NOMO-1 treated with dmso at 0.1 percent for 144 hours (cell line): ENCODE data around the gene PPP1CB.
"Not testable (repeated sequence)": the region's sequence is repeated elsewhere in the genome, so short reads cannot be mapped to it uniquely, and the experiment has no call there.

Source experiments
- DNase-seq: peaks from one replicate; lab custom pipeline; 2025; ENCODE audit not compliant: unreplicated experiment; lab: John Stamatoyannopoulos, UW

Gene PPP1CB

DNA sequence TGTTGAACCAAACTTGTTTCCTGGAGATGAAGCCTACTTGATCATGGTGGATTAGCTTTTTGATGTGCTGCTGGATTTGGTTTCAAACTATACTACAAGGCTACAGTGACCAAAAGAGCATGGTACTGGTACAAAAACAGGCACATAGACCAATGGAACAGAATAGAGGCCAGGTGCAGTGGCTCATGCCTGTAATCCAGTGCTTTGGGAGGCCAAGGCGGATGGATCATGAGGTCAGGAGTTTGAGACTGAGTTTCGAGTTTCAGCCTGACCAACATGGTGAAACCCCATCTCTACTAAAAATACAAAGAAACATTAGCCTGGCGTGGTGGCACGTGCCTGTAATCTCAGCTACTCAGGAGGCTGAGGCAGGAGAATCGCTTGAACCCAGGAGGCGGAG lies 9.0 kb upstream of the PPP1CB start:
- not testable (repeated sequence) for DNase-seq

DNA sequence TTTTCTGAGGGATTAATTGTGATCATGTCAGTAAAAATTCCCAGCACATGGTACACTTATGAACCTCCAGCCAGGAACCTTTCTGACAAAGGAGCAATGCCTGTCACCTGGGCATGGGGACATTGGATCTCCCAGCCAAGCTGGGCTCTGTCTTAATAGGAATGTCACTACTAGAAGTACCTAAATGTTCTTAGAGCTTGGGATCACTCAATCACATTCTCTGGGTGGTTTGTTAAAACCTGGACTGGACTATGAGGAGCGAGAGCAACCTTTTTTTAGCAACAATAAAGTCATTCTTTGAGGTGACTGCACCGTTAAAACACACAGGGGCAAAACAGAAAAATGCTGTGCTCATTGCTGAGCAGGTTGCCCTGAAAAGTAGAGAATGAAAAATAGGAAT lies 6.4 kb upstream of the PPP1CB start:
- DNase-seq, result no peak

DNA sequence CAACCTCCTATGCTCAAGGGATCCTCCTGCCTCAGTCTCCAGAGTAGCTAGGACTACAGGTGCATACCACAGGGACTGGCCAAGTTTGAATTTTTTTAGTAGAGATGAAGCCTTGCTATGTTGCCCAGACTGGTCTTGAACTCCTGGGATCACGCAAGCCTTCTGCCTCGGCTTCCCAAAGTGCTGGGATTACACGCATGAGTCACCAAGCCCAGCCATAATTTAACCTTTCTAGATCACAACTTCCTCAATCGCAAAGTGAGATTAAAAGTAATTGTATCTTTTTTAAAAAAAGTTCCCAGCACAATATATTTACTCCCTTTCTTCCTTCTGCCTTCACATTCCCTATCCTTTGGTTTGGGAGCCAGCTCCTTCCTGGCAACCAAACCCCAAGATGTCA lies 5.8 kb upstream of the PPP1CB start:
- DNase-seq, result no peak

DNA sequence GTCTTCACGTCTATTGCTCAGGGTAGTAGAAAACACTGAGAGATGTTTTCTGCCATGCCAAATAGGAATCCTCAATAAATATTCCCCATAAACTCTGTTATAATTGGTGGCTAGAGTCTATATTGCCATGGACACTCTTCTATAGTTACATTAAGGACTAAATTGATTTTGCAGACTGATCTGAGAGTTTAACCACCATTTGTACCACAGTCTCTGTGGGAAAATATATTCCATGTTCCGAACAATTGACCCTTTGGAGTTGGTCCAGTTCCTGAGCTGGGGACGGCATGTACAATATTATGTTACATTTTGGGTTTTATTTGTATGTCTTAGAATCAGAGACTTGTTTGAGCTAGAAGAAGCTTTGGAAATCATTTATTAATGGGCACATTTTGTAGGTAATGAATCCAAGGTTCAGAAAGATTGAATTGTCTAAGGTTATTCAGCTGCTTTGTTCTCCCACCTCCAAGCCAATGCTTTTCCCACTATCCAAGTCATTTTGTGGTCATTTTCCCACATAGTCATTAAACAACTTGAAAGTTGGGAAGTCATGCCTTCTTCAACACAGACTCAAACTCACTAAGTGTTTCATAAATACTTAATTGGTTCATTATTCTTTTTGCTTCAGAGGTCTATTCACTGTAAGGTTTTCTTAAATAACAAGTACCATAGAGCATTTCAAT lies 5.1 kb upstream of the PPP1CB start:
- DNase-seq, result no peak

DNA sequence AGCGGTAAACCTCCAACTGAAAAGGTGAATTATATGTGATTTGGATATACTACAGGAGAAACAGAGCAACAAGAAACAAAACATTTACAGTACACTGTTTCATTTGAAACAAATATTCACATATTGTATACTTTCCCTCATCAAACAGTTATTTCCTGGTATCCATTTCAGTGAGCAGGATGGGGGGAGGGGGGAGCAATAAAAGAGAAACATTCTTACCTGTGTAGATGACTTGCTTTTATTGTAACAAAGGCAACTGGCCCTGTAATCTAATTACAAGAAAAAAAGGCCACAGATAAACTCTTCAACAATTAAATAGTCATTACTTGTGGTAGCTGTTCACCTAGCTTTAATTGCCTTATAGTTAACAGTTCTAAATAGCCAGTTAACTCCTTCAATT lies 3.9 kb upstream of the PPP1CB start:
- no peak for DNase-seq

DNA sequence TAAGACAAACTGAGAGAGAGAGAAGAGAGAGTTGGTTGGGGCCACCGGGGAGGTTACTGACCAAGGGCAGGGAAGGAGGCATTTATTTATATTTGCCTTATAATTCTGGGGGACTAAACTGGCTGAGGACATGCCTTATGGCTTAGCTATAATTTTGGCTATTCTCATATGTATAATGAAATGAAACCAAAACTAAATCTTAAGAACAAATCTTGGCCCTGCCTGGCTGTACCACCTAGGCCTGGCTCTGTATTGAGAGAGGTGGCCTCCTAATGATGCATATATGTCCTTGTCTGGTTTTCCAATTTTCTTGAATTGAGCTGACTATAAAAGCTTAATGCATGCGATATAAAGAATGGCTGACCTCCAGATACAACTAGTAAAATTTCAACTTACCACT lies 3.5 kb upstream of the PPP1CB start:
- DNase-seq, result no peak

DNA sequence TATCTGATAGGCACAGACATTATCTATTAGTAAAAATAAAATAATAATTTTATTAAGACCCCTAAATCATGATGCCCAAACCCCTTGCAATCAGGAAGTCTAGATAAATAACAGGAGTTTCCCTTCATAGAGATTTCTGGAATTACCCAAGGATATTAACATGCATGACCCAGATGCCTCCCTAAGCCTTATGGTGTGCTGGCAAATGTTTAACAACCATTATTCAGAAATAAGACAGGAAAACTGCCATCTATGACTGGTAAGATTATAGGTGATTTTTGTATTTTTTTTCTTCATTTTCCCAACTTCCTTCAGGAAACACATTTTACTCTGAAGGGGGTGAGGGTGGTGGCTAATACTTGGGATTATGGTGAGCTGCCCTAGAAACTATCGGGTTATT lies 2.7 kb upstream of the PPP1CB start:
- no peak for DNase-seq

DNA sequence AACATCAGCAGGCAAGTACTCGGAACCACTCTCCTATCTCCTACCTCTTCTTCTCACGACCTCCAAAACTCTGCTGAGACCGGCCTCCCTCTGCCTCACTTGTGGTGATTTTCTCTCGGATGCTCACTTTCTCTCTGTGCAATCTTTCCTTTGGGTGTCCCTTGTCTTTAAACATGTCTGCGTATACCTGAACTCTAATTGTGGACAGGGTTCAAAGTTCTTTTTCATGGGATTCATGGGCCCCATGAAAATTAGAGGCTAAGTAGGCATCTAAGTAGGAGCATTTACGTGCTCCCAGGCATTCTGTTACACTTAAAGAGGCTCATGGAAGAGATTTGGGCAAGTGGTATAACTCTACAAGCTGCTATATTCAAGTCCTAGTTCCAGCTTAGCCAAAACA lies 2.1 kb upstream of the PPP1CB start:
- no peak for DNase-seq

DNA sequence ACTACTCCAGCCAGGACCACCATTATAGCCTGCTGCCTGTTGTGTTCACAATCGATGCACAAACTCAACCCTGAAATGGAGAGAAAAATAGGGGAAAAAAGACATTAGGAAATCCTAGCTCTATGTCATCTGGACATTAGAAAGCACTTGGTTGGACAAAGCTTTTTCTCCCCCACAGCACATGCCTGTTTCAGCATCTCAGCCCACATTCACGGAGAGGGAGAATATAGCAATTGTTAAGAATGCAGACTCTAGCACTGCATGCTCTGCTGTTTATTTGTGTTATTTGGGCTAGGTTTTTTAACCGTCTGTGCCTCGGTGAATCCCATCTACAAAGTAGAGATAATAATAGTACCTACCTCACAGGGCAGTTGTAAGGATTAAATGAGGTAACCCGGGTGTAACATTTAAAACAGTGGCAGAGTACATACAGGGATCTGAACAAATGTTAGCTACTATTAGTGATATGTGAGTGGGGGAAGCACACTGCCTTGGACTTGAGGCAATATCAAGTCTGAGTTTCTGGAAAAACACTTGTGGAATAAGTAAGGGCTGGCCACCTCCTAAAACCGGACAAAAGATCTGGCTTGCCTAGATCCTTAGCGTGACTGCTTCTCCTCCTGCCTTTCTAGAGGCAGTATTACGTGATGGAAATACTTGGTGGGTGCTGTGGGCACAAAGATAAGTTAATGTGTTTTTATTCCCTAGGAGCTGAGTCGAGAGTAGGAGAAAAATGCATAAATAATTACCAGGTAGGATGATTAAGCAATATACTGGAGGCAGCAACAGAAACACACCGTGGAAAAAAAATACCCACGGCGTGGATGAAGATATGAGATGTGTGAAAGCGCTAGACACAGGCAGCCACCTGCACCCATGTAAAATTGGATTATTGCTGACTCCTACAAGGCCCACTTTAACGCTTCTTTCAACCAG lies 1.0 kb upstream of the PPP1CB start:
- DNase-seq, result no peak

DNA sequence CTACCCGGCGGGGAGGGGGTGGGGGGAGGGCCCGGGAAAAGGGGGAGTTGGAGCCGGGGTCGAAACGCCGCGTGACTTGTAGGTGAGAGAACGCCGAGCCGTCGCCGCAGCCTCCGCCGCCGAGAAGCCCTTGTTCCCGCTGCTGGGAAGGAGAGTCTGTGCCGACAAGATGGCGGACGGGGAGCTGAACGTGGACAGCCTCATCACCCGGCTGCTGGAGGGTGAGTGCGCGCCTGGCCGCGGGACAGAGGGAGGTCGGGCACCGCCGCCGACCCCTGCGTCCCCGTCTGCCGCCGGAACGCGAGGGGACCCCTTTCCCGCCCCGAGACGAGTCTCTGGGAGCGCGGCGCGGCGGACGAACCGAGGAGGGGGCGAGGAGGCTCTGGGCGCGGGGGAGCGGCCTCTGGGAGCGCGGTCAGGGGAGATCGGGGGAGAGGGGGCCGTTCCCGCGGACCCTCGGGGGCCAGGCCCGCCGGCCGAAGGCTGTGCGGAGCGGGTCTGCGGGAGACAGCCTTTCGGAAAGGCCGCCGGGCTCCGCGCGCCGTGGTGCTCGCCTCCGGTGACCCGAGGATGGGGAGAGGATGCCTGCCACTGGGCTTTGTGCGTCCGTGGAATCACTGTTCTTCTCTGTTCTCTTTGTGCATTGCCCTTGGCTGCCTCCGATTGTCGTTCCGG lies 463 bp downstream of the PPP1CB start:
- DNase-seq, result peak; percentile 77

DNA sequence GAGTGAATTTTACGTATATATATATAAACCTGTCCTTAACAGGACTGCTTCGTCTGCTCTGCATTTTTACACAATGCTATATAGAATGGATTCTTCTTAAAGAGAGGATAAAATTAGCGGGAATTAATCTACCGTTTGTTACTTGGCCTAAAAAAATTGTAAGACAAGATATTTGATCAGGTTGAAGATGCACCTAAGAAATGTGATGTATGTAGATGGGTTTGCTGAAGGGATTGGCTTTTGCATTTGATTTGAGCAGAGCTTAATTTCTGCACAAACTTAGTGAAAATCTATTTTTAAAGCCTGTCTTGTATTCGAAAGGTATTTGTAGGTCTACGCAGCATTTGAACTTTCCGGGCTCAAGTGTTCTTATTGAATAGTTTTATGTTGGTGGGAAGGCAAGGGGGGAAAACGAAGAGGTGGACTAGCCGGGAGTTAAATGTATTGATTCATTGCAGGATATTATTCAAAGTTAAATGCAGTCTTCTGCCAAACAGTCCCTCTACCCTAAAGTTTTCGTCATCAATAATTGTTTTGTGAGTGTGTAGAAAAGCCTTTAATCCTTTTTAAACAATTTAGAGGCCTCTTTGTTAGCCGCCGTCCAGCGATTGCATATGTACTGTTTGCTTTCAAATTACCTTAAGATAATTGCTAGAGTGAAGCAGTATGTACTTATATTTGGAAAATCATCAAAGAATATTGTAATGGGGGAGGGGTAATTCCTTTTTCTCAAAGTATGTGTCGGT lies 1.2 kb downstream of the PPP1CB start:
- no peak for DNase-seq

DNA sequence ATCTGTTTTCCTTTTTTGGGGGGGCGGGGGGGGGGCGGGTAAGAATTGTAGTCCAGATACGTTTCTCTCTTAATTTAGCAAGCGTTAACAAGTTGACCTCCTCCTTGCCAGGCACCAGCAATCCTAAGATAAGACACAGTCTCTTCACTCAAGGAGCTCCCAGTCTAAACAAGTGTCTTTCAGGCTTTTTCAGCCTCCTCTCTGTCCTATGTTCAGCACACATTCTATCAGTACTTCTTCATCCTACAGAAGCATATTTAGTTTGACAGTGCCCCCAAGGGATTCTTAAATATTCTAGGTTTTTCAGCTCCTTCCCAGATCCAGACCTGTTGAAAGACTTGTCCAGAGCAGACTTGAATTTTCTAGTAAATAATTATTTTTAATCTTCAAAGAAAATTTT lies 2.7 kb downstream of the PPP1CB start:
- DNase-seq, result no peak

DNA sequence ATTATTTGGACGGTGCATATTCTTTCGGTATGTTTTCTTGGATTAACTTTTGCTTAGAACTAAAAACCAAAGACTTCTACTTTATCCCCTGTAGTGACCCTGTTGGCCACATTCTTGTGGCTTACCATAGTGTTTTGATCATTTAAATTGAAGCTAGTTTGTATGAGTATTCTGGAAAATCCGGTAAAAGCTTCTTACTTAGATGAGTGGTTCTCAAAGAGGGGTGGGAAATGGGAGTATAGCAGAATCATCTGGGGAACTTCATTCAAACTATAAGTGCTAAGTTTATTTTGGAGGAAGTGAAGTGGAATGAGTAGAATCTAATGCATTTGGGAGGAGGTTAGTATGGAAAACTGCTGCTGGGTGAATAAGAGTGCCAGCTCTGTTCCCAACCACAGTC lies 3.8 kb downstream of the PPP1CB start:
- DNase-seq, result no peak

DNA sequence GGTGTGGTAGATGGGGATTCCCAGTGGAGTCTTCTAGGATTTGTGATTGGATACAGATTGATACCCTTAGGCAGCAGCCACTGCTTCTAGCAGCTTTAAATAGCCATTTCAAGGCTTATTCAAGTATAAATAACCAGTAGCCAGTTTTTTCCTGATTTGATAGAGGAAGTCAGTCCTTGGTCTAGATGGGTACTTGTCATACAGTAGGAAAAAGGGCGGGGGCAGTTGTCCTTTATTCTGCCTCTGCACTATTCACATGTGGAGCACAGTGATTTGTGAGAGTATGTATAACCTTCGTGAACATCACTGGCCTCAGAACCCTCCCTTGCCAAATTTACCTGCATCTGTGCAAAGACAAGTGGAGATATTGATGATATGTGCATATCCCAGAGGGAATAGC lies 6.8 kb downstream of the PPP1CB start:
- no peak for DNase-seq

DNA sequence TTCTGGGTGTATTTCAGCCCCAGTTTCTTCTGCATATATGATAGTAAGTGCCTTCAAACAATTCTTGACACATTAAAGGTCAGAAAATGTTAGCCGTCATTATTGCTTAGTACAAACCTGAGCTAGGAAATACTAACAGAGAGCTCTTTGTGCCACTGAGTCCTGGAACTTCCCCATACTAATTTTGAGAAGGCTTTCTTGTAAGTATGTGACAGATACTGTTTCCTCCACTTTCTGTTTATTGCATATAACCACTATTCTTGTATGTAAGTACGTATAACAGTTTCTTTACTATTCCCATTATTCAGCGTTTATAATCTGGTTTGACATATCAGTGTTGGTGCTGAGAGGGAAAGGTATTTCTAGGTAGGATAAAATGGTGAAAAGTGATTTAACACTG lies 9.8 kb downstream of the PPP1CB start:
- DNase-seq, result no peak

DNA sequence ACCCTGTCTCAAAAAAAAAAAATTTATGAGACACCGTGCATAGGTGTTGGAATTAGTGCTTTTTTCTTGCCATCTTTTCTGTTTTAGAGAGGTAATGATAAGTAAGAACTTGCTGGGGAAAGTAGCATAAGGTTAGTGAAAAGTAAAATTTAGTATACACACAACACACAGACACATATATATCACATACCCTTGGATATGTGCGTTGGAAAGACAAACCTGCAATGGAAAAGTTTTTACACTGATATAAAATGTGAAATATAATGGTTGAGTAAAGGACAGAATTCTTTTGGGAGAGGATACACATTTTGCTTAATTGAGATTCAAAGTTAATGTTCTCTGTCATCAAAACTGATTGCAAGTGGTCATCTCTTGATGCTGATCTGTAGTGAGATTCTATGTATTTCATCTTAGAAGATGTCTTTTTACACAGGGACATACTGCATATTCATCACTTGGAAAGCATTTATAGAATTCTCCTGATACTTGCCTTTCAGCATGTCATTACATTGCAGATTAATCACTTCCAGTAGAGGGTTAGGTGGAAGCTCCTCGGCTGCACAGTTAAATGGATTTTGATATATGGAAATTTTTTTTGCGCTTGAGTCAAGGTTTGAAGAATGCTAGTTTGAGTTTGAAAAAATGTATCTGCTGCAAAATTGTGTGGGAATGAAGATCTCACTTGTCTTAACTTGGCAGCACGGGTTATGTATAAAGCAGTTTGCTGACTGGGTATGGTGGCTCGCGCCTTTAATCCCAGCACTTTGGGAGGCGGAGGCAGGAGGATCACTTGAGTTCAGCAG lies 13.5 kb downstream of the PPP1CB start:
- DNase-seq, result no peak

DNA sequence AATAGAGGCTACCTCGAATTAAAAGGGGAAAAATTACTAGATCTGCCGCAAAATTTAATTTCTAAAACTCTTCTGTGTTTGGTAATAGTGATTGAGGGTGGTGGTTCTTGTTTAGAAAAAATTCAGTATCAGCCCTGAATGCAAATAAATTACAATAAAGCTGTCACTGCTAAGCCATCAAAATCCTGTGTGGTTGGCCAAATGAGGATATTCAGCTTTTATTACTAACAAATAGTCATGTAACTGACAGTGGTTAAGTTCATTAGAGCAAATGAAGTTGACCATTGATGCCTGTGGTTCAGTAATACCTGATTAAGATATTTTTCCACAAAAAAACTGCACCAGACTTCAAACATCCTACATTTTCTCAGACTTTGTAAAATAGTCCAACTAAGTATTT lies 14.4 kb downstream of the PPP1CB start:
- no peak for DNase-seq

DNA sequence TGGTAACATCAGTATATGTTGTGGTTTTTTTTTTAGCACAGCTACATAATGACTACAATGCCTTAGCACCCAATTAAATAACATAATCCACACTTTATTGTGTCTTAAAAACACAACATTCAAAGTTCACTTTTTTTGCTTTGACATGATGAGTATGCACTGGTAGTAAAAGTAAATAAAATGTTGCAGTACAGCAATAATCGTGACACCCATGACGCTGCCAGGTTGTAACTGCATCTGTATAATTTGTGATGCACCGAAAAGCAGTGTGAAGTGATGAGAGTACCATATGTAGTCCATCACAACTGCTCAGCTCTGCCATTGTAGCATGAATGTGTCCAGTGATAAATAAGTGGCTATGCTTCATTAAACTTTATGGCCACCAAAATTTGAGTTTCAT lies 15.7 kb downstream of the PPP1CB start:
- DNase-seq, result no peak

DNA sequence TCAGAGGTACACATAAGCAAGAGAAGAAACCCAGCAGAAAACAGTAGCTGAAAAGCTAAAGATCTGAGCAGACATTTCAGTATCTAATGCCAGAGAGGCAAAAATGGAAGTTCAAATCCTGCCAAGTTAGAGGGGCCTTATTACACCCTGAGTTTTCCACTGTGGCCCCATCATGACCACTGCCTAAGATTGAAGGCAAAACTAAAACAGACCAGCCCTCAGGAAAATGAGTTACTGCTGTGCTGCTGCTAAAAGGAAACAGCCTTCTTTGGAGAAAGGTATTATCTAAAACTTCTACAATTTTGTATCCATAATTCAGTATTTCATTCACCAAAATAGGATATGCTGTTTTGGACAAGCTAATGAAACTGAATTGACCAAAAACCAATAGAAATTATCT lies 16.8 kb downstream of the PPP1CB start:
- no peak for DNase-seq

DNA sequence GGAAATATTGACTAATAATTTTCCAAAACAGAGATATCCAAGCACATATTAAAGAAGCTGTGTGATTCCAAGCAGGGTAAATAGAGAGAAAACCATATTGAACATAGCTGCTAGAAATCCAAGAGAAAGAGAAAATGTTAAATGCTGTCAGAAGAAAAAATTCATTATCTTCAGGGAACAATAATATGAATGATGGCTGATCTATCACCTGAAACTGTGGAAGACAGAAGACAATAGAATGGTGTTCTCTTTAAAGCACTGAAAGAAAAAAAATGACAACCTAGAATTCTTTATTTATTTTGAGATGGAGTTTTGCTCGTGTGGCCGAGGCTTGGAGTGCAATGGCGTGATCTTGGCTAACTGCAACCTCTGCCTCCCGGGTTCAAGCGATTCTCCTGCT lies 17.3 kb downstream of the PPP1CB start:
- no peak for DNase-seq

DNA sequence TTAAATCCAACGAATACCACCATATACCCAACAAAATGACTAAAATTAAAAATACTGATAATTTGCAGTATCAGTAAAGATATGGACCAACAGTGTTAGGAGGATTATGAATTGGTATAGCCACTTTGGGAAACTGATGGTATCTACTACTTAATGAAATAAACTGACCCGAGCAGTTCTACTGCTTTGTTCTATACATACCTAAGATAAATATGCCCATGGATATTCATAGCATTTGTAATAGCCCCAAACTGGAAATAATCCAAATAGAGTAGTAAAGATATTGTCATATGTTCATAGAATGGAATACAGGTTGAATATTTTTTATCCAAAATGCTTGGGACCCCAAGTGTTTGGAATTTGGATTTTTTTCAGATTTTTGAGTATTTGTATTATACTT lies 20.7 kb downstream of the PPP1CB start:
- no peak for DNase-seq
